SK-N-MC (cell line): ENCODE data around the gene CLCN1.

Experiments used
- EZH2 ChIP-seq: fragments of 200-600 bp; sonication (generic); IDR thresholded peaks from one replicate; pipeline ENCODE4 v1.6.1; 2017; ENCODE audit warnings: antibody characterized with exemption
- FOXP2 ChIP-seq: optimal IDR thresholded peaks from 2 replicates; pipeline ENCODE3; 2011; ENCODE audit warnings: mild to moderate bottlenecking, moderate library complexity; ENCODE audit not compliant: insufficient read depth; ENCODE audit errors: extremely low read length, control extremely low read depth

DNA sequence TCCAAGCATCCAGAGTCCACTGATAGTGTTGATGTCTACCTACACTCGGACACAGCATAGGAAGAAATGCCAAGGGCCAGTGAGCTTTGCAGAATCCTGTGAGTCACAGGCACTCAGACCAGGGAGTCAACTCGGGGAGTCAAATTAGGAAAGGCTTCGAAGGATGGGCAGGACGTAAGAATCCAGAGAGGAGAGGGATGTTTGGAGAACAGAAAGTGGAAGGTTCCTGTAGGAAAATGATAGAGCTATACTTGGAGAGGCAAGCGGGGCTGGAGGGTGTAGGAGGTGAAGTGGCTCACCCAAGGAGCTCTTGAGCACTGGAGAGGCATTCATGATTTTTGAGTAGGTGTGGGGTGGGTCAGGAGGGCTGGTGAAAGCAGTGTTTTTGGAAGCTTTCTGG lies 68.2 kb downstream of the CLCN1 start:
- no peak for TF ChIP-seq EZH2
- no peak for TF ChIP-seq FOXP2
